Neural cell (in vitro differentiated cells): ENCODE data around the gene CPLX1. TPM values are rescaled to one million over a fixed set of nuclear protein-coding genes. Genes with fewer than 3 reads are reported as not detected.

Source experiments
- H2AFZ ChIP-seq: fragments of 200-600, 300-800 bp; sonication (generic), shearing (Covaris generic); 2 replicates; pipeline ENCODE4 v1.6.0; 2014; ENCODE audit warnings: low read depth, mild to moderate bottlenecking, antibody characterized with exemption, low read length, moderate library complexity
- H3F3A ChIP-seq: fragments of 200-600 bp; shearing (Covaris generic); 2 replicates; pipeline ENCODE4 v1.6.1; 2016; ENCODE audit warnings: mild to moderate bottlenecking, moderate library complexity, mixed read lengths, antibody characterized with exemption, low read length; ENCODE audit not compliant: insufficient read depth, poor library complexity, severe bottlenecking
- H3K27ac ChIP-seq: fragments of 200-600, 300-800 bp; sonication (generic), shearing (Covaris generic); 2 replicates; pipeline ENCODE4 v1.5.1; 2014; ENCODE audit warnings: mild to moderate bottlenecking, low read length, moderate library complexity
- H3K27me3 ChIP-seq: fragments of 300-800, 200-600 bp; sonication (generic), shearing (Covaris generic); 2 replicates; pipeline ENCODE4 v1.6.0; 2014; ENCODE audit warnings: mild to moderate bottlenecking, low read depth, low read length, moderate library complexity; ENCODE audit not compliant: insufficient read depth
- H3K36me3 ChIP-seq: fragments of 300-800, 200-600 bp; sonication (generic), shearing (Covaris generic); 2 replicates; pipeline ENCODE4 v1.5.1; 2014; ENCODE audit warnings: mild to moderate bottlenecking, antibody characterized with exemption, low read length, moderate library complexity; ENCODE audit not compliant: insufficient read depth
- H3K4me2 ChIP-seq: fragments of 300-800, 200-600 bp; sonication (generic), shearing (Covaris generic); 2 replicates; pipeline ENCODE4 v1.6.0; 2014; ENCODE audit warnings: mild to moderate bottlenecking, low read length
- H3K4me3 ChIP-seq: fragments of 300-800, 200-600 bp; sonication (generic), shearing (Covaris generic); 2 replicates; pipeline ENCODE4 v1.5.1; 2014; ENCODE audit warnings: mild to moderate bottlenecking, low read length, moderate library complexity
- H3K79me2 ChIP-seq: fragments of 200-600 bp; shearing (Covaris generic); replicated peaks from 2 replicates; pipeline ENCODE4 v1.6.0; 2014; ENCODE audit warnings: mild to moderate bottlenecking, low read length, moderate library complexity; ENCODE audit not compliant: insufficient read depth
- H3K9ac ChIP-seq: fragments of 300-800, 200-600 bp; sonication (generic), shearing (Covaris generic); 2 replicates; pipeline ENCODE4 v1.6.1; 2016; ENCODE audit warnings: mild to moderate bottlenecking, low read length, mixed read lengths
- H3K9me2 ChIP-seq: fragments of 200-600 bp; shearing (Covaris generic); 2 replicates; pipeline ENCODE4 v1.6.1; 2016; ENCODE audit warnings: mild to moderate bottlenecking, low read length, mixed read lengths; ENCODE audit not compliant: insufficient read depth
- H3K9me3 ChIP-seq: fragments of 200-600, 300-800 bp; sonication (generic), shearing (Covaris generic); 2 replicates; pipeline ENCODE4 v1.6.1; 2016; ENCODE audit warnings: mild to moderate bottlenecking, mixed run types, low read length, moderate library complexity, mixed read lengths
- H4K20me1 ChIP-seq: fragments of 200-600 bp; shearing (Covaris generic); 2 replicates; pipeline ENCODE4 v1.6.1; 2016; ENCODE audit warnings: mild to moderate bottlenecking, mixed run types; ENCODE audit not compliant: insufficient read depth
- CTCF ChIP-seq: fragments of 450-650 bp; IDR thresholded peaks from 2 replicates; pipeline ENCODE4 v1.5.1; 2014; ENCODE audit warnings: antibody characterized with exemption, mild to moderate bottlenecking, moderate library complexity; ENCODE audit not compliant: poor library complexity, severe bottlenecking
- EP300 ChIP-seq: fragments of 450-650 bp; conservative IDR thresholded peaks from 2 replicates; pipeline ENCODE4 v1.6.1; 2014; ENCODE audit warnings: antibody characterized with exemption, mild to moderate bottlenecking, moderate library complexity; ENCODE audit not compliant: poor library complexity, severe bottlenecking
- EZH2 ChIP-seq: fragments of 200-600, 300-800 bp; shearing (Covaris generic), sonication (generic); IDR thresholded peaks from 2 replicates; pipeline ENCODE4 v1.6.1; 2014; ENCODE audit warnings: antibody characterized with exemption, low read length, borderline replicate concordance, mild to moderate bottlenecking; ENCODE audit not compliant: insufficient read depth, poor library complexity, severe bottlenecking
- MXI1 ChIP-seq: fragments of 450-650 bp; conservative IDR thresholded peaks from 2 replicates; pipeline ENCODE4 v1.6.1; 2014; ENCODE audit warnings: antibody characterized with exemption, mild to moderate bottlenecking; ENCODE audit not compliant: poor library complexity, severe bottlenecking
- POLR2AphosphoS5 ChIP-seq: IDR thresholded peaks from 2 replicates; pipeline ENCODE4 v1.6.1; 2012
- RAD21 ChIP-seq: fragments of 450-650 bp; conservative IDR thresholded peaks from 2 replicates; pipeline ENCODE4 v1.6.1; 2014; ENCODE audit warnings: antibody characterized with exemption, mild to moderate bottlenecking, moderate library complexity
- SMC3 ChIP-seq: fragments of 450-650 bp; conservative IDR thresholded peaks from 2 replicates; pipeline ENCODE4 v1.6.1; 2014; ENCODE audit warnings: antibody characterized with exemption, mild to moderate bottlenecking, moderate library complexity; ENCODE audit not compliant: poor library complexity
- TAF1 ChIP-seq: IDR thresholded peaks from 2 replicates; pipeline ENCODE4 v1.6.1; 2012; ENCODE audit warnings: low read depth
- polyA plus RNA-seq: library from polyadenylated mRNA; depleted of rRNA; stranded (reverse); fragments of >200 nt; gene quantifications from 2 replicates; pipeline ENCODE4 v1.2.3, GENCODE V29; 2014
- TF ChIP-seq, protein P1 (sequence below): IDR thresholded peaks from 2 replicates; pipeline ENCODE4 v1.6.1; 2012; ENCODE audit warnings: borderline replicate concordance

The CPLX1 gene
- polyA plus RNA-seq, 1 donor from 2014 or later: 7.6 TPM

- Histone ChIP-seq H3K9ac (no peak overlapping the region), H4K20me1 (no peaks in the 10 kb centered on the region), H3K79me2 (no peaks in the 10 kb centered on the region), H3K36me3 (no peaks in the 10 kb centered on the region), H2AFZ (no peak overlapping the region), H3K9me2 (no peaks in the 10 kb centered on the region), H3K9me3 (no peaks in the 10 kb centered on the region), H3K4me3 (no peak overlapping the region), H3F3A (no peaks in the 10 kb centered on the region), H3K4me2 (no peak overlapping the region), H3K27me3 (peaks cover 27% of the 10 kb centered on the region), H3K27ac (no peak overlapping the region)
- no peak for TF ChIP-seq SMC3
- no peak for TF ChIP-seq EP300
- TF ChIP-seq TAF1: no peak
- no peak for TF ChIP-seq RAD21
- no peak for TF ChIP-seq POLR2AphosphoS5
- no peak for TF ChIP-seq CTCF
These were observed 4.3 kb downstream of the CPLX1 start for GRCh38 chr4:821631-822030.

- Histone ChIP-seq H3K79me2 (no peaks in the 10 kb centered on the region), H3K4me3 (no peak overlapping the region), H2AFZ (no peak overlapping the region), H3F3A (no peaks in the 10 kb centered on the region), H3K36me3 (no peaks in the 10 kb centered on the region), H4K20me1 (no peaks in the 10 kb centered on the region), H3K27ac (no peak overlapping the region), H3K9ac (no peak overlapping the region), H3K27me3 (peaks cover 25% of the 10 kb centered on the region), H3K9me2 (no peaks in the 10 kb centered on the region), H3K9me3 (no peaks in the 10 kb centered on the region), H3K4me2 (no peak overlapping the region)
- TF ChIP-seq, protein P1, sequence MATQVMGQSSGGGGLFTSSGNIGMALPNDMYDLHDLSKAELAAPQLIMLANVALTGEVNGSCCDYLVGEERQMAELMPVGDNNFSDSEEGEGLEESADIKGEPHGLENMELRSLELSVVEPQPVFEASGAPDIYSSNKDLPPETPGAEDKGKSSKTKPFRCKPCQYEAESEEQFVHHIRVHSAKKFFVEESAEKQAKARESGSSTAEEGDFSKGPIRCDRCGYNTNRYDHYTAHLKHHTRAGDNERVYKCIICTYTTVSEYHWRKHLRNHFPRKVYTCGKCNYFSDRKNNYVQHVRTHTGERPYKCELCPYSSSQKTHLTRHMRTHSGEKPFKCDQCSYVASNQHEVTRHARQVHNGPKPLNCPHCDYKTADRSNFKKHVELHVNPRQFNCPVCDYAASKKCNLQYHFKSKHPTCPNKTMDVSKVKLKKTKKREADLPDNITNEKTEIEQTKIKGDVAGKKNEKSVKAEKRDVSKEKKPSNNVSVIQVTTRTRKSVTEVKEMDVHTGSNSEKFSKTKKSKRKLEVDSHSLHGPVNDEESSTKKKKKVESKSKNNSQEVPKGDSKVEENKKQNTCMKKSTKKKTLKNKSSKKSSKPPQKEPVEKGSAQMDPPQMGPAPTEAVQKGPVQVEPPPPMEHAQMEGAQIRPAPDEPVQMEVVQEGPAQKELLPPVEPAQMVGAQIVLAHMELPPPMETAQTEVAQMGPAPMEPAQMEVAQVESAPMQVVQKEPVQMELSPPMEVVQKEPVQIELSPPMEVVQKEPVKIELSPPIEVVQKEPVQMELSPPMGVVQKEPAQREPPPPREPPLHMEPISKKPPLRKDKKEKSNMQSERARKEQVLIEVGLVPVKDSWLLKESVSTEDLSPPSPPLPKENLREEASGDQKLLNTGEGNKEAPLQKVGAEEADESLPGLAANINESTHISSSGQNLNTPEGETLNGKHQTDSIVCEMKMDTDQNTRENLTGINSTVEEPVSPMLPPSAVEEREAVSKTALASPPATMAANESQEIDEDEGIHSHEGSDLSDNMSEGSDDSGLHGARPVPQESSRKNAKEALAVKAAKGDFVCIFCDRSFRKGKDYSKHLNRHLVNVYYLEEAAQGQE: no peak
- TF ChIP-seq RAD21 (no peak), EZH2 (no peak), CTCF (no peak), SMC3 (no peak), MXI1 (no peak), TAF1 (no peak), POLR2AphosphoS5 (no peak), EP300 (no peak)
These were observed 4.7 kb downstream of the CPLX1 start for GRCh38 chr4:821181-821591.
